SK-N-MC (cell line): ENCODE data around the gene FARSB.

Experiments
- EZH2 ChIP-seq: fragments of 200-600 bp; sonication (generic); IDR thresholded peaks from one replicate; pipeline ENCODE4 v1.6.1; 2017; ENCODE audit warnings: antibody characterized with exemption
- FOXP2 ChIP-seq: optimal IDR thresholded peaks from 2 replicates; pipeline ENCODE3; 2011; ENCODE audit warnings: mild to moderate bottlenecking, moderate library complexity; ENCODE audit not compliant: insufficient read depth; ENCODE audit errors: extremely low read length, control extremely low read depth
- POLR2AphosphoS5 ChIP-seq: IDR thresholded peaks from 2 replicates; pipeline ENCODE4 v1.6.1; 2012; ENCODE audit warnings: mild to moderate bottlenecking, low read depth, low read length, borderline replicate concordance

DNA sequence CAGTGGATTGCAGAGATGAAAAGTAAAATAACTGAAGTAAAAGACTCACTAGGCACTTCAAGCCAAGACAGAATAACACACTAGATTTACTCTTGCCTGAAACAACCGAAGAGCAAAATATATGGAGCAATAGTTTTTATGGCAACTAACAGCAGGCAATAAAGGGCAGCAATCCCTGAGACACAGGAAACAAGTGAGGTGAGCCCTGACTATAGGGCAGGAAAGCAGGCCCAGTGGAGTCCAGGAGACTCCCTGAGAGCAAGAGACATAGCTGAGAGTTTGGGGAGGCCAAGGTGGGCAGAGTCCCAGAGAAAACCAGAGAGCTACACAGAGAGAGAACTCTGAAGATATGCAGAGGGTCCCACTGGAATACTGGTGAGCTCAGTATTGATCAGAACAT is 18.8 kb downstream of the FARSB start:
- TF ChIP-seq POLR2AphosphoS5: no peak
- no peak for TF ChIP-seq EZH2
- TF ChIP-seq FOXP2: no peak
